ENCODE data around the gene RAB17. TPM values are rescaled to one million over a fixed set of nuclear protein-coding genes. Genes with fewer than 3 reads are reported as not detected.
A peak's percentile ranks its signal among the peaks of the same experiment; 100 is the strongest.

Gene RAB17
- total and polyA plus RNA-seq, 2 of the 4 experiments (the other 2 are of a cell fraction) = 0.41 TPM; not detected in 1

DNA sequence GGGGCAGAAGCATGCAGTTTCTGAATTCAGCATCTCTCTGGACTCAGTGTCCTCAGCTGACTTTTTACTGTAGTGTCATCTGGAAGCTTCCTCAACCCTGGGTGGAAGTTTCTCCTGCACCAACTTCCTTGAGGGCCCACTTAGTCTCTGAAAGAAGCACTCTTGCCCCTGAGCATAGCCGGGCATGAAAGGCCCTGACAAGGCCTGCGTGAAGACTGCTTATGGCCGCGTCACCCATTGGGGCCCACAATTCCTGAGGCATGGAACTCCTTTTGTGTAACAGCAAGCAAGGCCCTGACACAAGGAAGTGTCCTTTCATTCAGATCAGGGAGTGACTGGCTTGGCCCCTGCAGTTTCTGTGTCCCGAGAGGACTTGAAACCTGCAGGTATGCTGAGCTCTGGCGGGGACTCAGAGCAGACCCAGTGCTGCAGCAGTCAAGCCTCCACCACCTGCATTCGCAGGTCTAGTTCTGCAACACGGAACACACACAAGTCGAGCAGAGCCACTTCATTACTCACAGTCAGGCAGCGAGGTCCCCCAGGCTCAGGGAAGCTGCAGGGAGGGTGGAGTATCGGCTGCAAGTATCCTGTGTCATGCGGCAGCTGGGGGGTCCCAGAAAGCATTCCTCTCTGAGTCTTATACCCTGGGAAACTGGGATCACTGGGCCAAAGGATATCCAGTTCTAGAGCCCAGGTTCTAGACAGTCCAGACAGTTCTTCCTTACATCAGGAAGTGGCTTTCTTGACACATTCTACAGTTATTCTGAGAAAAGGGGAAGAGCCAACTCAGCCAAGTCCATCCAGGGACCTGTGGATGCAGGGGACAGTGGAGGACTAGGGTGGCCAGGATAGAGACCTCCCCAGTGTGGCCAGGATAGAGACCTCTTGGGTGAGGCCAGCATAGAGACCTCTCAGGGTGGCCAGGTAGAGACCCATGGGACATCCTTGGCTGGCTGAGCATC, 59.8 kb downstream of the RAB17 start (continued):
- TF ChIP-seq RAD21 (IDR thresholded peaks at IDR 0.05; ENCODE audit: low read length) (no peak), CHD1 (IDR thresholded peaks at IDR 0.05; ENCODE audit: low read depth, low read length) (no peak)

- peaks cover 3% of the 10 kb centered on the region for H3K36me3 ChIP-seq (ENCODE audit: control insufficient read depth, insufficient read depth, low read length)
- BruUV-seq (replicated peaks) = no TSS peak
- H4K20me1 ChIP-seq (ENCODE audit: insufficient read depth, low read length) = no peaks in the 10 kb centered on the region; the same call in 1 of the 2 replicates
- H4K91ac ChIP-seq (ENCODE audit: insufficient read depth, low read depth, low read length) = no peak overlapping the region
- H2BK5ac ChIP-seq (ENCODE audit: low read depth, low read length, poor library complexity, severe bottlenecking) = no peak overlapping the region
- peaks cover 8% of the 10 kb centered on the region for H3K9me1 ChIP-seq (ENCODE audit: insufficient read depth, low read length)
- no peak overlapping the region for H3K27ac ChIP-seq (ENCODE audit: insufficient read depth, low read length)
- no peaks in the 10 kb centered on the region for H3K9me3 ChIP-seq (ENCODE audit: control insufficient read depth, insufficient read depth, low read length)
- 91% methylated on average over 14 of the region's 19 CpGs; no CpG with 5 or more reads in 1 of the 2 experiments for whole genome bisulfite sequencing, 2 experiments (ENCODE audit: extremely low coverage in 2 of 2, insufficient read length in 1 of 2)
- in situ Hi-C loops (cut with MboI; ENCODE audit: low sequenced_read_pairs) = no loop called here
- dilution Hi-C loops (cut with HindIII; ENCODE audit: low sequenced_read_pairs, unreplicated experiment) = no loop called here
- no peak overlapping the region for H2BK20ac ChIP-seq (ENCODE audit: low read depth, low read length)
- no peak overlapping the region for H2AK9ac ChIP-seq (replicated peaks; ENCODE audit: low read depth, low read length, poor library complexity)
- no peaks in the 10 kb centered on the region for H3K27me3 ChIP-seq (ENCODE audit: control insufficient read depth, insufficient read depth, low read length)
- H2AFZ ChIP-seq (replicated peaks; ENCODE audit: low read length, poor library complexity) = no peak overlapping the region
- ChIA-PET POLR2A (ENCODE audit: unreplicated experiment) (no interaction called here), CTCF (interaction anchor here (2.4 kb wide), 1 partner anchor 17 kb away, joined by 11 read pairs; no protein-coding TSS in a partner anchor)
- H2BK15ac ChIP-seq (ENCODE audit: low read depth, low read length) = no peak overlapping the region
- H3K56ac ChIP-seq (ENCODE audit: extremely low read depth, insufficient read depth, low read length) = no peak overlapping the region
- H3K4me2 ChIP-seq (ENCODE audit: low read depth, low read length) = no peak overlapping the region
- no peaks in the 10 kb centered on the region for H3K4me1 ChIP-seq (ENCODE audit: control insufficient read depth, insufficient read depth, low read length)
- H2AK5ac ChIP-seq (ENCODE audit: low read depth, low read length) = no peak overlapping the region
- no peak overlapping the region for H3K23ac ChIP-seq (ENCODE audit: low read depth, low read length)
- H3K79me1 ChIP-seq (ENCODE audit: low read depth in 1 of 2, low read length in 2 of 2) = no peaks in the 10 kb centered on the region
- intact Hi-C loops (cut with micrococcal nuclease) = no loop called here
- ATAC-seq (ENCODE audit: low read depth) = no peak
- no peak overlapping the region for H3K4ac ChIP-seq (ENCODE audit: low read depth, low read length)
- no peak for DNase-seq
- no peak overlapping the region for H4K8ac ChIP-seq (ENCODE audit: low read depth in 2 of 2, low read length in 2 of 2)
- H3K9ac ChIP-seq (ENCODE audit: low read depth, low read length) = no peak overlapping the region
- no peak overlapping the region for H4K5ac ChIP-seq (ENCODE audit: low read depth, low read length)
- H2BK120ac ChIP-seq (ENCODE audit: low read depth, low read length) = no peak overlapping the region
- no peak overlapping the region for H3K18ac ChIP-seq (ENCODE audit: low read depth, low read length)
- TF ChIP-seq MAFK (IDR thresholded peaks at IDR 0.05; ENCODE audit: low read depth, low read length) (peak; percentile 95), MAZ (IDR thresholded peaks at IDR 0.05; ENCODE audit: borderline replicate concordance, low read depth, low read length) (no peak), NFE2L2 (IDR thresholded peaks at IDR 0.05; ENCODE audit: low read depth, low read length) (no peak)
- no peak overlapping the region for H3K14ac ChIP-seq (replicated peaks; ENCODE audit: low read depth, low read length)
- no peak overlapping the region for H3K4me3 ChIP-seq (ENCODE audit: insufficient read depth, low read depth, low read length)
These were observed 60.8 kb downstream of the RAB17 start for GRCh38 chr2:237529452-237530402.

Measured in IMR-90 (cell line).